ENCODE results near the gene SLC22A25. TPM values are rescaled to one million over a fixed set of nuclear protein-coding genes. Genes with fewer than 3 reads are reported as not detected.
A peak's percentile ranks its signal among the peaks of the same experiment; 100 is the strongest.

Gene SLC22A25
- total RNA-seq, 1 experiment from 2014 or later: not detected

GRCh38 chr11:63212742-63213141, 30.7 kb downstream of the SLC22A25 start:
- CTCF ChIA-PET: interaction anchor here (0.6 to 2.1 kb wide), 21 partner anchors 13 to 767 kb away, joined by 3 to 19 read pairs (median 4); no protein-coding TSS in a partner anchor
- no peak overlapping the region for H3K27ac Mint-ChIP-seq (ENCODE audit: low read depth, unreplicated experiment)
- DNase-seq (ENCODE audit: unreplicated experiment): peak; percentile 41

GRCh38 chr11:63210111-63210510, 33.3 kb downstream of the SLC22A25 start:
- ChIA-PET CTCF (no interaction called here), POLR2A (no interaction called here)
- no TSS peak for BruUV-seq (replicated peaks)
- TF ChIP-seq CTCF (IDR thresholded peaks at IDR 0.05; ENCODE audit: unreplicated experiment): no peak
- Mint-ChIP-seq H3K4me1 (ENCODE audit: insufficient read depth, unreplicated experiment) (no peaks in the 10 kb centered on the region), H3K27me3 (ENCODE audit: insufficient read depth, unreplicated experiment) (peaks cover 44% of the 10 kb centered on the region), H3K4me3 (ENCODE audit: unreplicated experiment) (no peak overlapping the region), H3K9me3 (ENCODE audit: unreplicated experiment) (no peaks in the 10 kb centered on the region), H3K27ac (ENCODE audit: low read depth, unreplicated experiment) (no peak overlapping the region), H3K36me3 (ENCODE audit: insufficient read depth, unreplicated experiment) (no peaks in the 10 kb centered on the region)
- intact Hi-C loops (cut with micrococcal nuclease): loop anchor here (5.0 kb wide), 1 partner anchor 188 kb away; no protein-coding TSS in a partner anchor
- no peak for DNase-seq (ENCODE audit: unreplicated experiment)

More at GRCh38 chr11:63212742-63213141, 30.7 kb downstream of the SLC22A25 start:
- Mint-ChIP-seq H3K9me3 (ENCODE audit: unreplicated experiment) (no peaks in the 10 kb centered on the region), H3K4me1 (ENCODE audit: insufficient read depth, unreplicated experiment) (no peaks in the 10 kb centered on the region), H3K4me3 (ENCODE audit: unreplicated experiment) (no peak overlapping the region), H3K36me3 (ENCODE audit: insufficient read depth, unreplicated experiment) (no peaks in the 10 kb centered on the region), H3K27me3 (ENCODE audit: insufficient read depth, unreplicated experiment) (peaks cover 53% of the 10 kb centered on the region)
- intact Hi-C loops (cut with micrococcal nuclease): loop anchor here (1.0 to 5.0 kb wide), 3 partner anchors 177 to 306 kb away; no protein-coding TSS in a partner anchor
- TF ChIP-seq CTCF (IDR thresholded peaks at IDR 0.05; ENCODE audit: unreplicated experiment): peak; percentile 28
- POLR2A ChIA-PET: interaction anchor here (0.6 kb wide), 1 partner anchor 161 kb away, joined by 4 read pairs; no protein-coding TSS in a partner anchor
- BruUV-seq (replicated peaks): no TSS peak

Other genes with a start within 250 kb of the SLC22A25 start
- gene SLC22A8, start 227.8 kb downstream of the SLC22A25 start, total RNA-seq (2022): not detected in 2 replicates
- not detected in 2 replicates for gene SLC22A24, start 99.4 kb downstream of the SLC22A25 start, total RNA-seq (2022)
- gene SLC22A9, start 126.2 kb upstream of the SLC22A25 start, total RNA-seq (2022): not detected in 2 replicates
- gene PLAAT5, start 247.6 kb upstream of the SLC22A25 start, total RNA-seq (2022): not detected in 2 replicates

Data from MCF 10A (cell line).